Lower leg skin (tissue), 4 donors: Measurements from ENCODE around the gene ZRANB1. TPM values are rescaled to one million over a fixed set of nuclear protein-coding genes. Genes with fewer than 3 reads are reported as not detected.

ENCODE experiments used
- DNase-seq, 2 donors: peaks; one replicate each; pipeline ENCODE4 v3.0.0-alpha.2; 2019; ENCODE audit warnings: low spot score in 2 of 2
- H3K4me3 ChIP-seq: fragments of 200-600 bp; sonication (generic); 2 replicates; pipeline ENCODE4 v1.5.1; 2017; ENCODE audit warnings: mild to moderate bottlenecking, low read depth; ENCODE audit not compliant: poor library complexity, severe bottlenecking
- CTCF ChIP-seq, 3 donors: fragments of 450-650 bp; IDR thresholded peaks; one replicate each; pipeline ENCODE4 v1.5.1; 2016; ENCODE audit warnings: antibody characterized with exemption in 3 of 3, mild to moderate bottlenecking in 3 of 3, moderate library complexity in 2 of 3
- POLR2A ChIP-seq, 2 donors: fragments of 450-650 bp; IDR thresholded peaks; one replicate each; pipeline ENCODE4 v1.6.1; 2016 to 2017; ENCODE audit warnings: antibody characterized with exemption in 2 of 2, mild to moderate bottlenecking in 1 of 2, moderate library complexity in 1 of 2
- WGBS, 2 donors: methylation state at CpG; one replicate each; pipeline ENCODE4 v1.1.5; 2018; 5-methylcytosine and 5-hydroxymethylcytosine counted together
- intact Hi-C: fragments of 100-400 bp; cut with DNase I; formaldehyde crosslinking; loops from one replicate; pipeline ENCODE4 v1.15.0; 2023; ENCODE audit warnings: low total_unique reads
- total RNA-seq, 4 donors: library from RNA; depleted of rRNA; stranded (reverse); fragments of >200 nt; gene quantifications; one replicate each; pipeline ENCODE4 v1.1.0, GENCODE V29; 2016

ZRANB1 gene
- total RNA-seq, 4 donors from 2014 or later, result 26.5 to 40.6 (median 35.0) TPM

GRCh38 chr10:125011926-125012705 is 70.2 kb downstream of the ZRANB1 start:
- intact Hi-C loops, result no loop called here
- no peak for DNase-seq
- H3K4me3 ChIP-seq, result no peak overlapping the region
- 73 to 81% methylated on average over 23 to 27 of the region's 27 CpGs for WGBS, 2 donors
- TF ChIP-seq CTCF (IDR thresholded peaks at IDR 0.05) (no peak), POLR2A (IDR thresholded peaks at IDR 0.05) (no peak)

GRCh38 chr10:125012851-125013528 is 71.1 kb downstream of the ZRANB1 start:
- 79 to 85% methylated on average over 15 of the region's 15 CpGs for WGBS, 2 donors
- TF ChIP-seq POLR2A (IDR thresholded peaks at IDR 0.05), result no peak
- no peak for TF ChIP-seq CTCF (IDR thresholded peaks at IDR 0.05)
- intact Hi-C loops, result no loop called here
- no peak overlapping the region for H3K4me3 ChIP-seq
- no peak for DNase-seq

- intact Hi-C loops, result no loop called here
- no peak for DNase-seq
- TF ChIP-seq POLR2A (IDR thresholded peaks at IDR 0.05), result no peak
- TF ChIP-seq CTCF (IDR thresholded peaks at IDR 0.05), result no peak
- WGBS, 2 donors, result 93 to 97% methylated on average over 7 of the region's 7 CpGs
- H3K4me3 ChIP-seq, result no peak overlapping the region
These were observed 71.6 kb downstream of the ZRANB1 start for GRCh38 chr10:125013529-125013872.

- no peak overlapping the region for H3K4me3 ChIP-seq
- TF ChIP-seq CTCF (IDR thresholded peaks at IDR 0.05) (no peak), POLR2A (IDR thresholded peaks at IDR 0.05) (no peak)
- WGBS, 2 donors, result 76 to 83% methylated on average over 20 of the region's 20 CpGs
- intact Hi-C loops, result no loop called here
- no peak for DNase-seq
These were observed 72.3 kb downstream of the ZRANB1 start for GRCh38 chr10:125014086-125014830.

GRCh38 chr10:125014836-125015355 is 73.0 kb downstream of the ZRANB1 start:
- intact Hi-C loops, result no loop called here

More at GRCh38 chr10:125014836-125015355, 73.0 kb downstream of the ZRANB1 start:
- no peak for DNase-seq
- no peak overlapping the region for H3K4me3 ChIP-seq
- no peak for TF ChIP-seq POLR2A (IDR thresholded peaks at IDR 0.05)
- TF ChIP-seq CTCF (IDR thresholded peaks at IDR 0.05), result no peak
- WGBS, 2 donors, result 87 to 93% methylated on average over 19 of the region's 19 CpGs
